ENCODE results near the gene LIPC. TPM values are rescaled to one million over a fixed set of nuclear protein-coding genes. Genes with fewer than 3 reads are reported as not detected.

The LIPC gene
- not detected in 2 replicates for total RNA-seq

DNA sequence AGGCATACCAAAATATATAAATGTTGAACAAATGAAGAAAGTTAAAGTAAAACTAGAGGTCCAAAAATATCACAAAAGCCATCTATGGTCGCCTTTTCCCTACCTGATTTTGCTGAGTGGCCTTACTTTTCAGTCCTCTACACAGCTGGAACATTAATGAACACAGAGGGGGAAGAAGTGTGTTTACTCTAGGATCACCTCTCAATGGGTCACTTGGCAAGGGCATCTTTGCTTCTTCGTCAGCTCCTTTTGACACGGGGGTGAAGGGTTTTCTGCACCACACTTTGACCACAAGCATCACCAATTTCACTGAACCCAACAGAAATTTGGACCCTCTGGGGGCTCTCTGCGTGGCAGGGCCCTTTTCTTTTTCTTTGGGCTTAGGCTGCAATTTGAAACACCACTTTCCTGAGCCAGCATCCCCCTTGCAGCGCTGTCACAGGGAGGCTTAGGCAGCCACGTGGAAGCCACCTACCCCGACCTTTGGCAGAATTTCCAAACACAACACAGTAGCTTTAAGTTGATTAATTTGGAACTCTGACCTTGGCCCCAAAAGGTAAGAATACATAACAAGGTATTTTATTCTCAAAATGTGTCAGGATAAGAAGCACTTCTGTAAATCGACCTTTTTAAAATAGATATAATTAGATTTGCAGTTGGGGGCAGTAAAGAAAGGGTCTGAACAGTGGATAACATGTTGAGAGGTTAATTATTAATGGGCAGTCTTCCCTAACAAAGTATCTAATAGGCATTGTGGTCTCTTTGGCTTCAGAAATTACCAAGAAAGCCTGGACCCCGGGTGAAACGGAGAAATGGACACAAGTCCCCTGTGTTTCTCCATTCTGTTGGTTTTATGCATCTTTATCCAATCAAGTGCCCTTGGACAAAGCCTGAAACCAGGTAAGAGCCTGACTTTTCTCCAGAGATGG lies at the start of gene LIPC:
LIPC (plus strand) TSS at position 771 of the 929 bp plus-strand sequence; CDS start at position 813, 42 bp downstream.

All from airway epithelial cell (primary cell).